GM19397 (cell line): ENCODE measurements around the gene TM9SF4.

ENCODE experiments used
- ATAC-seq: cut with Tn5 transposase; IDR thresholded peaks from one replicate; pipeline ENCODE4 v1.9.1; 2021; ENCODE audit warnings: mild to moderate bottlenecking, moderate library complexity; ENCODE audit not compliant: unreplicated experiment

The TM9SF4 gene

DNA sequence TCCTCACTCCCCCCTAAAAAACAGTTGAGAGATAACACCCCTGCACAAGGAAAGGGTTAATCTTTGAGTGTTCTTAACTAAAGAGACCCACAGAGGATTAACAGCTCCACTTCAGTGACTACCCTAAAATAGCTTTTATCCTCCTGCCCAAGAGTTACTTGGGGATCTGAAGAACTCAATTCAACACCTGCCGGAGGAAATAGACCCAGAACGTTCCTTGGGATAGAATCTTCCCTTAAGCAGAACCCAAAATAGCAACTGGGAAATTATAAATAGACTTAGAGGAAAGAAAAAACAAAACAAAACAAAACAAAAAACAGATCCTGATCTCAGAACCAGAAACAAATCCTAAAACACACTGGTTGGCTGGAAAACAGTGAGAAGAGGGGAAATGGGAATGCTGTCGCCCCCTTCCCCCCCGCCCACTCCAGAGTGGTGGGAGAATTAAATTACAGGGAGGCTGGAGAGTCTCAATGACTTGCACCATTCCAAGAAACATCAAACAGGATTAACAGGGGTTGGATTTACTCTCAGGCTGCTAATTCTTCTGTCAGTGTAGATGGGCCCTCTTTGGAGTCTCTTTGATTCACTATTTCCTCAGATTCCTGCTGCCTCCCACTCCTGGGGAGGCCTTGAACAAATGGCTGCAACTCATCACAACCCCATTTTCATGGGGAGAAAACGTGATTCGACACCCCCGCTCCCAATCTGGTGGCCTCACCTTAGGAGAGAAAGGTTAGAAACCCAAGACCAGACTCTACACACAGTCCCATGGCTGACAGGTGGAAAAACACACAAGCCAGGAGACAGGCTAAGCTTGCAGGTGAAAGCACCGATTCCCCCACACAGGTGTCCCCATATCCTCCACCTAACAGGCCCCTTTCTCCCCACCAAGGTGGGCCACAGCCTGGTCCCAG is 96.6 kb downstream of the TM9SF4 start:
- no peak for ATAC-seq

- no peak for ATAC-seq
Observed at GRCh38 chr20:32206760-32207625, 97.5 kb downstream of the TM9SF4 start.

GRCh38 chr20:32207626-32208498 is 98.3 kb downstream of the TM9SF4 start, which contains the start of the genes PLAGL2 and POFUT1:
Gene PLAGL2, minus strand, starts transcription at chr20:32207743. Its CDS starts 5,565 bp downstream, at chr20:32202178.
Gene POFUT1, plus strand, starts transcription at chr20:32207880. Its CDS starts 62 bp downstream, at chr20:32207942.
- peak; percentile 88 for ATAC-seq

DNA sequence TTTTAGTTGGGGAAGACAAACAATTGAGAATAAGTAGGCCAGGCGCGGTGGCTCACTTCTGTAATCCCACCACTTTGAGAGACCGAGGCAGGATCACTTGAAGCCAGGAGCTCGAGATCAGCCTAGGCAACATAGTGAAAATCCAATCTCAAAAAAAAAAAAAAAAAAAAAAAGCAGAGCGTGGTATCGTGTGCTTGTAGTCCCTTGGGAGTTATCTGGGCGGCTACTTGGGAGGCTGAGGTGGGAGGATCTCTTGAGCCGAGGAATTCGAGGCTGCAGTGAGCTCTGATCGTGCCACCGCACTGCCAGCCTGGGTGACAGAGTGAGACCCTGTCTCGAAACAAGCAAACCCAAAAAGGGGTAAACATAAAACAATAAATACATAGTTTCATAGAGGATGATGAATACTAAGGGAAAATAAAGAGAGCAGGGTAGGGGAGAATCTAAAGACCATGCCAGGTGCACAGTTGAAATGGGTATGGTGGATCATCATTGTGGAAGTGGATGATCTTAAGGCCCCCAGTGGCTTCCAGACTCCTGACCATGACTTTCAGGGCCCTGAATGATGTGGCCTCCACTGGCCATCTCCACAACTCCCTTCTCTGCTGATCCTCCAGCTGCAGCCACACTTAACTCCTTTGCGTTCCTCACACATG is 99.1 kb downstream of the TM9SF4 start:
- ATAC-seq = no peak

DNA sequence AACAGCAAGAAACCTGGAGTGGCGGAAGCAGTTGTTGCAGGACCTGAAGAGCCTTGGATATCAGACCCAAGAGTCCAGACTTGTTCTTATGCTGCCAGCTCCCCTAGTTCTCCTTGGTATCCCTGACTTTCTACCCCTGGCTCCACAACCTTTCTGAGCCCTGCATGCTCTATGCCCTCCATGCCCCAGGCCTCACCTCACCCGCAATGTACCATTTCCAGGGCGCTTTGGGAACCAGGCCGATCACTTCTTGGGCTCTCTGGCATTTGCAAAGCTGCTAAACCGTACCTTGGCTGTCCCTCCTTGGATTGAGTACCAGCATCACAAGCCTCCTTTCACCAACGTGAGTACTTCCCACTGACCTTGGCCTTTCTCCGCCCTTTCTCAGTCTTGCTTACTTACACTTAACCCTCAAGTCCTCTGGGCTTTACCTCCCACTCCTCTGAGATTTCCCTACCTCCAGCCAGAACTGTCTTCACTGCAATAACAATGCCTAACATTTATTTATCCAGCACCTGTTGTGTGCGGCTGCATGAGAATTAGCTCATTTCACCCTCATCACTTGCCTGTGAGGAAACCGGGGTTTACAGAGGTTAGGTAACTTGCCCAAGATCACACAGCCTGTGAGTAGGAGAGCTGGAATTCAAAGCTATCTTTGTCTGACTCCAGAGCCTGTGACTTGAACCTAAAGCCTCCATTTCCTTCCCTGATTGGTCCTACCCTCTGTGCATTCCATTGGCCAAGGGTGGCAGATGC is 100.5 kb downstream of the TM9SF4 start:
- ATAC-seq = no peak

GRCh38 chr20:32213870-32214269 is 104.4 kb downstream of the TM9SF4 start:
- ATAC-seq = no peak

DNA sequence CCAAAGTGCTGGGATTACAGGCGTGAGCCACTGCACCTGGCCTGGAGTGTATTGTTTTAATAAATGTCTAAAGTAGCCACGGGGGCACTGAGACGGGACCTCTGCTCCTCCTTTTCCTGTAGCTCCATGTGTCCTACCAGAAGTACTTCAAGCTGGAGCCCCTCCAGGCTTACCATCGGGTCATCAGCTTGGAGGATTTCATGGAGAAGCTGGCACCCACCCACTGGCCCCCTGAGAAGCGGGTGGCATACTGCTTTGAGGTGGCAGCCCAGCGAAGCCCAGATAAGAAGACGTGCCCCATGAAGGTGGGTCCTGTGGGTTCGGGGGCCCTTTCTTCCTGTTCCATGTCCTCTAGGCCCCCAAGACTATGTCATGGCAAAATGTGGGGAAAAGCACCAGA is 105.6 kb downstream of the TM9SF4 start:
- ATAC-seq = no peak

- no peak for ATAC-seq
Observed at GRCh38 chr20:32215729-32216128, 106.2 kb downstream of the TM9SF4 start.

GRCh38 chr20:32216179-32217142 is 106.9 kb downstream of the TM9SF4 start:
- ATAC-seq = no peak
